Endometrial microvascular endothelial cells (primary cell): ENCODE results near the gene LRFN2. TPM values are rescaled to one million over a fixed set of nuclear protein-coding genes. Genes with fewer than 3 reads are reported as not detected.

Experiments
- in situ Hi-C: cut with HindIII; loops from 2 replicates; pipeline ENCODE4 v1.10.0; 2017; ENCODE audit warnings: low sequenced_read_pairs, low pct_unique_long_range_greater_than_20kb; ENCODE audit errors: inconsistent ontology term
- total RNA-seq: library from RNA; depleted of rRNA; stranded (reverse); fragments of >200 nt; gene quantifications from one replicate; pipeline ENCODE4 v1.2.3, GENCODE V29; 2015; ENCODE audit errors: inconsistent ontology term

LRFN2 gene
- not detected for total RNA-seq

GRCh38 chr6:40587240-40588069 lies at the start of gene LRFN2:
TSS of gene LRFN2 (minus strand) at chr6:40587364.
- in situ Hi-C loops = no loop called here

GRCh38 chr6:40634429-40634828 lies 47.3 kb upstream of the LRFN2 start:
- in situ Hi-C loops = no loop called here

GRCh38 chr6:40631744-40632143 lies 44.6 kb upstream of the LRFN2 start:
- in situ Hi-C loops = no loop called here

GRCh38 chr6:40630488-40630887 lies 43.3 kb upstream of the LRFN2 start:
- in situ Hi-C loops = no loop called here

GRCh38 chr6:40630051-40630450 lies 42.9 kb upstream of the LRFN2 start:
- in situ Hi-C loops = no loop called here

GRCh38 chr6:40629463-40629862 lies 42.3 kb upstream of the LRFN2 start:
- in situ Hi-C loops = no loop called here

GRCh38 chr6:40627316-40627715 lies 40.2 kb upstream of the LRFN2 start:
- in situ Hi-C loops = no loop called here

- in situ Hi-C loops = no loop called here
Measured at GRCh38 chr6:40626886-40627285, 39.7 kb upstream of the LRFN2 start.

GRCh38 chr6:40623932-40624331 lies 36.8 kb upstream of the LRFN2 start:
- in situ Hi-C loops = no loop called here

- in situ Hi-C loops = no loop called here
Measured at GRCh38 chr6:40623178-40623577, 36.0 kb upstream of the LRFN2 start.

GRCh38 chr6:40620574-40621240 lies 33.5 kb upstream of the LRFN2 start:
- in situ Hi-C loops = no loop called here

- in situ Hi-C loops = no loop called here
Measured at GRCh38 chr6:40614671-40615070, 27.5 kb upstream of the LRFN2 start.

- in situ Hi-C loops = no loop called here
Measured at GRCh38 chr6:40611912-40612311, 24.7 kb upstream of the LRFN2 start.

- in situ Hi-C loops = no loop called here
Measured at GRCh38 chr6:40611434-40611833, 24.3 kb upstream of the LRFN2 start.

- in situ Hi-C loops = no loop called here
Measured at GRCh38 chr6:40610229-40610628, 23.1 kb upstream of the LRFN2 start.

GRCh38 chr6:40606981-40607380 lies 19.8 kb upstream of the LRFN2 start:
- in situ Hi-C loops = no loop called here

- in situ Hi-C loops = no loop called here
Measured at GRCh38 chr6:40606526-40606925, 19.4 kb upstream of the LRFN2 start.

GRCh38 chr6:40604082-40604481 lies 16.9 kb upstream of the LRFN2 start:
- in situ Hi-C loops = no loop called here

- in situ Hi-C loops = no loop called here
Measured at GRCh38 chr6:40599555-40599954, 12.4 kb upstream of the LRFN2 start.

GRCh38 chr6:40598516-40598915 lies 11.4 kb upstream of the LRFN2 start:
- in situ Hi-C loops = no loop called here
